HL-60 (cell line): ENCODE data around the gene AMIGO2.

Source experiments
- POLR2AphosphoS5 ChIP-seq: IDR thresholded peaks from 2 replicates; pipeline ENCODE4 v1.6.1; 2012; ENCODE audit warnings: low read depth
- TF ChIP-seq, protein P1 (sequence below): IDR thresholded peaks from one replicate; pipeline ENCODE4 v1.5.1; 2011; ENCODE audit warnings: low read length, control low read depth, inconsistent platforms; ENCODE audit not compliant: insufficient read depth
- TF ChIP-seq, protein P2 (sequence below): IDR thresholded peaks from 2 replicates; pipeline ENCODE4 v1.6.1; 2012; ENCODE audit warnings: low read depth; ENCODE audit not compliant: insufficient replicate concordance

DNA sequence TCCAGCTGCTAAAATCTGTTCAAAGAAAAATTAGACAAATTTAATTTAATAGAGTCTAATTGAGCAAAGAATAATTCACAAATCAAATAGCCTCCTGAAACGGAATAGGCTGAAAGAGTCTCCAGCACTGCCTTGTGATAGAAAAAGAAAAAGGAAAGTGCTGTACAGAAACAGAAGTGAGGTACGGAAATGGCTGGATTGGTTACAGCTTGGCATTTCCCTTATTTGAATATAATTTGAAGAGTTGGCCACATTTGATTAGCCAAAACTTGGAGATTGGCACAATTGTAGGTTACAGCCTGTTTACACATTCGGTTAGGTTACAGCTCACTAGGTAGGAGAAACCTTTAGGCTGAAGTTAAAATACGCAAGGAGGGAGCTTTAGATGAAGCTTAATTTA, 25.1 kb downstream of the AMIGO2 start:
- TF ChIP-seq, protein P1, sequence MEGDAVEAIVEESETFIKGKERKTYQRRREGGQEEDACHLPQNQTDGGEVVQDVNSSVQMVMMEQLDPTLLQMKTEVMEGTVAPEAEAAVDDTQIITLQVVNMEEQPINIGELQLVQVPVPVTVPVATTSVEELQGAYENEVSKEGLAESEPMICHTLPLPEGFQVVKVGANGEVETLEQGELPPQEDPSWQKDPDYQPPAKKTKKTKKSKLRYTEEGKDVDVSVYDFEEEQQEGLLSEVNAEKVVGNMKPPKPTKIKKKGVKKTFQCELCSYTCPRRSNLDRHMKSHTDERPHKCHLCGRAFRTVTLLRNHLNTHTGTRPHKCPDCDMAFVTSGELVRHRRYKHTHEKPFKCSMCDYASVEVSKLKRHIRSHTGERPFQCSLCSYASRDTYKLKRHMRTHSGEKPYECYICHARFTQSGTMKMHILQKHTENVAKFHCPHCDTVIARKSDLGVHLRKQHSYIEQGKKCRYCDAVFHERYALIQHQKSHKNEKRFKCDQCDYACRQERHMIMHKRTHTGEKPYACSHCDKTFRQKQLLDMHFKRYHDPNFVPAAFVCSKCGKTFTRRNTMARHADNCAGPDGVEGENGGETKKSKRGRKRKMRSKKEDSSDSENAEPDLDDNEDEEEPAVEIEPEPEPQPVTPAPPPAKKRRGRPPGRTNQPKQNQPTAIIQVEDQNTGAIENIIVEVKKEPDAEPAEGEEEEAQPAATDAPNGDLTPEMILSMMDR = no peak
- TF ChIP-seq POLR2AphosphoS5 = no peak
- TF ChIP-seq, protein P2, sequence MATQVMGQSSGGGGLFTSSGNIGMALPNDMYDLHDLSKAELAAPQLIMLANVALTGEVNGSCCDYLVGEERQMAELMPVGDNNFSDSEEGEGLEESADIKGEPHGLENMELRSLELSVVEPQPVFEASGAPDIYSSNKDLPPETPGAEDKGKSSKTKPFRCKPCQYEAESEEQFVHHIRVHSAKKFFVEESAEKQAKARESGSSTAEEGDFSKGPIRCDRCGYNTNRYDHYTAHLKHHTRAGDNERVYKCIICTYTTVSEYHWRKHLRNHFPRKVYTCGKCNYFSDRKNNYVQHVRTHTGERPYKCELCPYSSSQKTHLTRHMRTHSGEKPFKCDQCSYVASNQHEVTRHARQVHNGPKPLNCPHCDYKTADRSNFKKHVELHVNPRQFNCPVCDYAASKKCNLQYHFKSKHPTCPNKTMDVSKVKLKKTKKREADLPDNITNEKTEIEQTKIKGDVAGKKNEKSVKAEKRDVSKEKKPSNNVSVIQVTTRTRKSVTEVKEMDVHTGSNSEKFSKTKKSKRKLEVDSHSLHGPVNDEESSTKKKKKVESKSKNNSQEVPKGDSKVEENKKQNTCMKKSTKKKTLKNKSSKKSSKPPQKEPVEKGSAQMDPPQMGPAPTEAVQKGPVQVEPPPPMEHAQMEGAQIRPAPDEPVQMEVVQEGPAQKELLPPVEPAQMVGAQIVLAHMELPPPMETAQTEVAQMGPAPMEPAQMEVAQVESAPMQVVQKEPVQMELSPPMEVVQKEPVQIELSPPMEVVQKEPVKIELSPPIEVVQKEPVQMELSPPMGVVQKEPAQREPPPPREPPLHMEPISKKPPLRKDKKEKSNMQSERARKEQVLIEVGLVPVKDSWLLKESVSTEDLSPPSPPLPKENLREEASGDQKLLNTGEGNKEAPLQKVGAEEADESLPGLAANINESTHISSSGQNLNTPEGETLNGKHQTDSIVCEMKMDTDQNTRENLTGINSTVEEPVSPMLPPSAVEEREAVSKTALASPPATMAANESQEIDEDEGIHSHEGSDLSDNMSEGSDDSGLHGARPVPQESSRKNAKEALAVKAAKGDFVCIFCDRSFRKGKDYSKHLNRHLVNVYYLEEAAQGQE = no peak
